ENCODE data around the gene C14orf119.

Gene C14orf119

DNA sequence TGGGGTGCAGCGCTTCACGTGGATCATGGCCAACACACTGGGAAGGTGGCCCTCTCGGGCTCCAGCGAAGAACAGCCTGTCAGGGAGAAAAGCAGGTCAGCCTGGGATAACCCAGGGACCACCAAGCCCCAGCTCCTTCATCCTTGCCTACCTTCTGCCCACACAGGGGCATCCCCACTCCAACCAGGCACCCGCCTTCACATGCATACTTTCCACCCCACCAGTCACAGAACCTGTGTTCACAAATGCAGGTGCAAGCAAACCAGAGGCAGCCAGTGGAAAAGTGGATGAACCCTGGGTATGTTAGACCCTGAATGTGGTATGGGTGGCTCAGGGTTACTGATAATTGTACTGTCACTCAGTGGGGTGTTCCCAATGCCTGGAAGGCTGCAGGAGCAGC lies 36.2 kb downstream of the C14orf119 start:
- no peak overlapping the region for H3K4me3 ChIP-seq (ENCODE audit: control insufficient read depth, low read depth, low read length)
- TF ChIP-seq, protein P1, sequence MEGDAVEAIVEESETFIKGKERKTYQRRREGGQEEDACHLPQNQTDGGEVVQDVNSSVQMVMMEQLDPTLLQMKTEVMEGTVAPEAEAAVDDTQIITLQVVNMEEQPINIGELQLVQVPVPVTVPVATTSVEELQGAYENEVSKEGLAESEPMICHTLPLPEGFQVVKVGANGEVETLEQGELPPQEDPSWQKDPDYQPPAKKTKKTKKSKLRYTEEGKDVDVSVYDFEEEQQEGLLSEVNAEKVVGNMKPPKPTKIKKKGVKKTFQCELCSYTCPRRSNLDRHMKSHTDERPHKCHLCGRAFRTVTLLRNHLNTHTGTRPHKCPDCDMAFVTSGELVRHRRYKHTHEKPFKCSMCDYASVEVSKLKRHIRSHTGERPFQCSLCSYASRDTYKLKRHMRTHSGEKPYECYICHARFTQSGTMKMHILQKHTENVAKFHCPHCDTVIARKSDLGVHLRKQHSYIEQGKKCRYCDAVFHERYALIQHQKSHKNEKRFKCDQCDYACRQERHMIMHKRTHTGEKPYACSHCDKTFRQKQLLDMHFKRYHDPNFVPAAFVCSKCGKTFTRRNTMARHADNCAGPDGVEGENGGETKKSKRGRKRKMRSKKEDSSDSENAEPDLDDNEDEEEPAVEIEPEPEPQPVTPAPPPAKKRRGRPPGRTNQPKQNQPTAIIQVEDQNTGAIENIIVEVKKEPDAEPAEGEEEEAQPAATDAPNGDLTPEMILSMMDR (IDR thresholded peaks at IDR 0.05; ENCODE audit: control insufficient read depth, insufficient read depth, low read depth, low read length, missing control alignments) = no peak
- DNase-seq (ENCODE audit: low read depth) = no peak

DNA sequence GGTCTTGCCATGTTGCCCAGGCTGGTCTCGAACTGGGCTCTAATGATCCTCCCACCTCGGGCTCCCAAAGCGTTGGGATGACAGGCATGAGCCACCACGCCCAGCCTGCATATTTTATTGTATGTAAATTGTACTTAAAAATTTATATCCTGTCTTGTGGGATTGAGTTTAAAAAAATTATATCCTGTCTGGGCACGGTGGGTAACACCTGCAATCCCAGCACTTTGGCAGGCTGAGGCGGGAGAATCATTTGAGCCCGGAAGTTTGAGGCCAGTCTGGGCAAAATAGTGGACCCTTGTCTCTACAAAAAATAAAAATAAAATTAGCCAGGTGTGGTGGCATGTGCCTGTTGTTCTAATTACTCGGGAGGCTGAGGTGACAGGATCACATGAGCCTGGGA lies 37.7 kb downstream of the C14orf119 start:
- H3K4me3 ChIP-seq (ENCODE audit: control insufficient read depth, low read depth, low read length) = no peak overlapping the region
- no peak for DNase-seq (ENCODE audit: low read depth)

DNA sequence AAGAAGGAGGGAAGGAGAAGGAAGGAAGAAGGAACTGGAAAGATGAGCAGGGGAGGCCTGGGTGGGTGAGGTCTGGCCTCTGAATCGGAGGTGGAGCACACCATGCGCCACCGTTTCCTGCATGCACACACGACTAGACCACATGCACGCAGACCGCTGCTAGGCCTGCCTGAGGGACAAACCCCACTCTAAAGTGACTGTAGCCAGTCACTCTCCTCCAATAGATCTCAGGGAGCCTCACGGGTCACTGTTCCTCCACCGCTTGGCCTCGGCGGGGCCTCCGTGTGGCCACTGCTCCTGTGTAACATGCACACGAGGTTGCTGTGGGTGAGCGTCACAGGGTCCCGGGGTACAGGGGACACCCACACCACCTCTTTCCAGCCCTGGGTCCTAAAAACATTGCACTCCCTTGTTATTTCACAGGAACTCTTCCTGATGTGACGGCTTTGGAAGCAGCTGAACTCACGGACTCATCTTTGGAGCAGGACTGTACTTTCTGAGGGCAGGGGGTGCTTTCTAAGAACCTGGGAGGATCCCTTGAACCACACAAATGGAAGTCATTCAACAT lies 41.3 kb downstream of the C14orf119 start:
- no peak for DNase-seq (ENCODE audit: low read depth)
- TF ChIP-seq, protein P1 (IDR thresholded peaks at IDR 0.05; ENCODE audit: control insufficient read depth, insufficient read depth, low read depth, low read length, missing control alignments) = no peak
- no peak overlapping the region for H3K4me3 ChIP-seq (ENCODE audit: control insufficient read depth, low read depth, low read length)

More for the DNA sequence above, 37.7 kb downstream of the C14orf119 start:
- TF ChIP-seq, protein P1 (IDR thresholded peaks at IDR 0.05; ENCODE audit: control insufficient read depth, insufficient read depth, low read depth, low read length, missing control alignments) = no peak

DNA sequence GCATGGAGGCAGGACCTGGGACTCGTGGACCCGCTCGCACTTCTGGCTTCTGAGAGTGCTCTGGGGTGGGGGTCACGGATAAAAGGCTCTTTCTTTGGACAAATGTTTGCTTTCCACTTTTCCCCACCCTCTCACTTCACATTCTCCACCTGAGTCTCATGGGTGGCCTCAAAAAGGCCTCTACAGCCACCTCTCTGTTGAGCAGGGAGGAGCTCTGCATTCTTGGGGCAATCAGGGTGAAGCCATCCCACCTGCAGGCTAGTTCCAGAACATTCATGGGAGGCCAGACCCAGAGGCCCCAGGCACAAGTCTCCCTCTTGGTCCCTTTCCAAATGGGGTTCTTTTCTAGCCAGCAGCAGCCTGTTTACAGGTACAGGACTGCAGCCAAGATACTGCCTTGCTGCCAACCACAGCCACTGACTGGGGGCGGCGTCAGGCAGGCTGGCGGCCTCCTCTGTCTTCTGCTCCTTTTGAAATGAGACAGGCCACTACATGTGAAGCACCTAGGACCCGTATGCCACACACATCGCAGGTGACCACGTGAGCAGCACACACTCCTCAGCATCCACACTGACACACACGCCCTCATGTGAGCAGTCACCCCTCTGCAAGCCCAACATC lies 42.0 kb downstream of the C14orf119 start:
- DNase-seq (ENCODE audit: low read depth) = no peak
- H3K4me3 ChIP-seq (ENCODE audit: control insufficient read depth, low read depth, low read length) = no peak overlapping the region
- TF ChIP-seq, protein P1 (IDR thresholded peaks at IDR 0.05; ENCODE audit: control insufficient read depth, insufficient read depth, low read depth, low read length, missing control alignments) = no peak

DNA sequence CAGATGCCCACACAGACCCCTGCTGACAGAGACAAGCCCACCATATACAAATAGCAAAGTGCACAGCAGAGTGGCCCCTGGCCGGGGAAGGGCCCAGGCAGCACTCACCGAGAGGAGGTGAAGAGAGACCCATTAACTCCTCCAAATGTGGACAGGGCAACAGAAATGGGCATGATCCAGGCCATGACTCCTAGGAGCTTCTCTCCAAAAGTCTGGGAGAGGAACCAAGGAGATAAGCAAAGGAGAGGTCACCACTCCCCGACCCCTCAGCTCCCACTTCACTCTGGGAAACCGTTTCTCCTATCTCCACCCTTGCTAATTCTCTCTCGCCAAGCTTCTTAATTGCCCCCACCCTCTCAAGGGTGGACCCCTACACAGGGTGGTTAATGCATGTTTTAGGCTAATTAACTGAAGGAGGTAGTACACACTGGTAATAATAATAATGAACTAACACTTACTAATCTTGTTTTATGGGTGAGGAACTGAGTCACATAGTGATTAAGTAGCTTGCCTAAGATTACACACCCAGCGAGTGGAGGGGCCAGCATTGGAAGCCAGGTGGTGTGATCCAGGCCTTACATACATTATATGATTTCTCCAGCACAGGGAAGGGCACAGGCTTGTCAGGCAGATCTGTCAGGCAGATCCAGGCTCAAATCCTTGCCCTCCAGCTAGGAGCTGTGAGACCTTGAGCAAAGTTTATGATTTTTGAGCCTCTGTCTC lies 42.7 kb downstream of the C14orf119 start:
- no peak for DNase-seq (ENCODE audit: low read depth)
- TF ChIP-seq, protein P1 (IDR thresholded peaks at IDR 0.05; ENCODE audit: control insufficient read depth, insufficient read depth, low read depth, low read length, missing control alignments) = no peak
- H3K4me3 ChIP-seq (ENCODE audit: control insufficient read depth, low read depth, low read length) = no peak overlapping the region

DNA sequence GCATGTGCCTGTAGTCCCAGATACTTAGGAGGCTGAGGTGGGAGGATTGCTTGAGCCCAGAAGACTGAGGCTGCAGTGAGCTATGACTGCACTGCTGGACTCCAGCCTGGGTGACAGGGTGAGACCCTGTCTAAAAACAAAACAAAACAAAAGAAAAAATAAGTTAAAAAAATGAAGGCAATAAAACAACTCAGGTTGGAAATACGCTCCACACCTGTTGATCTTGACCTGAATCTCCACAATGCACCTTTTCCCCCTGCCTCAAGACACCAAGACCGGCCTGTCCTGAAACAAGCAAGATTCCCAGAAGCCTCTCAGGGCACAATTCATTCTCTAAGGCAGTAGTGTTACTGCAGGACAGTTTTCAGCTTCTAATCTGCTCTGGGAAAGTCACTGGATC lies 44.6 kb downstream of the C14orf119 start:
- no peak for DNase-seq (ENCODE audit: low read depth)
- no peak overlapping the region for H3K4me3 ChIP-seq (ENCODE audit: control insufficient read depth, low read depth, low read length)
- TF ChIP-seq, protein P1 (IDR thresholded peaks at IDR 0.05; ENCODE audit: control insufficient read depth, insufficient read depth, low read depth, low read length, missing control alignments) = no peak
